Activated CD8-positive, alpha-beta T cell treated with anti-CD3 and anti-CD28 coated beads for 36 hours (primary cell): ENCODE results near the gene ELN. TPM values are rescaled to one million over a fixed set of nuclear protein-coding genes. Genes with fewer than 3 reads are reported as not detected.
A peak's percentile ranks its signal among the peaks of the same experiment; 100 is the strongest.

Experiments
- ATAC-seq: fragments of 200-7000 bp; cut with Tn5 transposase; one replicate; pipeline ENCODE4 v1.10.0; 2021; ENCODE audit warnings: mild to moderate bottlenecking, moderate library complexity
- CTCF ChIA-PET: fragments of 350-600 bp; sonication (Branson Sonifier 250); formaldehyde crosslinking; loops from one replicate; lab custom pipeline; 2021; ENCODE audit warnings: antibody characterized with exemption; lab: Charles Lee
- POLR2A ChIA-PET: fragments of 350-600 bp; sonication (Branson Sonifier 250); formaldehyde crosslinking; loops from one replicate; lab custom pipeline; 2021; ENCODE audit warnings: antibody characterized with exemption; lab: Charles Lee
- DNase-seq: peaks from one replicate; pipeline ENCODE4 v3.0.0-alpha.2; 2020
- H3K27ac Mint-ChIP-seq: one replicate; pipeline ENCODE4 v1.8.0; 2021; ENCODE audit warnings: mild to moderate bottlenecking, mixed read lengths
- H3K27me3 Mint-ChIP-seq: one replicate; pipeline ENCODE4 v1.8.0; 2021; ENCODE audit warnings: mixed read lengths
- H3K36me3 Mint-ChIP-seq: one replicate; pipeline ENCODE4 v1.8.0; 2021; ENCODE audit warnings: low read depth, mixed read lengths
- H3K4me1 Mint-ChIP-seq: one replicate; pipeline ENCODE4 v1.8.0; 2021; ENCODE audit warnings: low read depth, mixed read lengths
- H3K4me3 Mint-ChIP-seq: one replicate; pipeline ENCODE4 v1.8.0; 2021; ENCODE audit warnings: mild to moderate bottlenecking, moderate library complexity, mixed read lengths
- H3K9me3 Mint-ChIP-seq: one replicate; pipeline ENCODE4 v1.8.0; 2021; ENCODE audit warnings: mixed read lengths
- CTCF ChIP-seq: fragments of 200-600 bp; IDR thresholded peaks from one replicate; pipeline ENCODE4 v1.8.0; 2022; ENCODE audit warnings: antibody characterized with exemption, mild to moderate bottlenecking
- intact Hi-C: fragments of 100-400 bp; cut with micrococcal nuclease; formaldehyde crosslinking; loops from one replicate; pipeline ENCODE4 v1.10.0; 2022
- total RNA-seq, 2 experiments: library from RNA; stranded (reverse); gene quantifications; one replicate each; pipeline ENCODE4 v1.2.3, GENCODE V29; 2021

ELN gene
- total RNA-seq, 2 experiments from 2014 or later: not detected

- ATAC-seq (no peak), DNase-seq (no peak)
- H3K27me3 Mint-ChIP-seq: peaks cover 3% of the 10 kb centered on the region
- ChIA-PET CTCF (no interaction called here), POLR2A (no interaction called here)
- no peak overlapping the region for H3K4me3 Mint-ChIP-seq
- H3K9me3 Mint-ChIP-seq: no peaks in the 10 kb centered on the region
- no peak overlapping the region for H3K27ac Mint-ChIP-seq
- no peaks in the 10 kb centered on the region for H3K36me3 Mint-ChIP-seq
- intact Hi-C loops: no loop called here
- no peaks in the 10 kb centered on the region for H3K4me1 Mint-ChIP-seq
- TF ChIP-seq CTCF: no peak
Observed at GRCh38 chr7:74051193-74051592, 23.2 kb downstream of the ELN start.

GRCh38 chr7:74051629-74052410, 23.8 kb downstream of the ELN start:
- POLR2A ChIA-PET: no interaction called here
- CTCF ChIA-PET: no interaction called here
- H3K27me3 Mint-ChIP-seq: peaks cover 3% of the 10 kb centered on the region
- H3K4me3 Mint-ChIP-seq: no peak overlapping the region
- intact Hi-C loops: no loop called here
- H3K36me3 Mint-ChIP-seq: no peaks in the 10 kb centered on the region
- DNase-seq (peak; percentile 31), ATAC-seq (no peak)
- TF ChIP-seq CTCF: no peak
- H3K9me3 Mint-ChIP-seq: no peaks in the 10 kb centered on the region
- H3K27ac Mint-ChIP-seq: no peak overlapping the region
- H3K4me1 Mint-ChIP-seq: no peaks in the 10 kb centered on the region

- intact Hi-C loops: no loop called here
- Mint-ChIP-seq H3K4me3 (no peak overlapping the region), H3K27ac (no peak overlapping the region), H3K9me3 (no peaks in the 10 kb centered on the region), H3K4me1 (no peaks in the 10 kb centered on the region), H3K27me3 (peaks cover 3% of the 10 kb centered on the region), H3K36me3 (no peaks in the 10 kb centered on the region)
- DNase-seq (no peak), ATAC-seq (no peak)
- CTCF ChIA-PET: interaction anchor here (1.4 kb wide), 1 partner anchor 27 kb away, joined by 9 read pairs; no protein-coding TSS in a partner anchor
- TF ChIP-seq CTCF: no peak
- POLR2A ChIA-PET: no interaction called here
Observed at GRCh38 chr7:74052628-74053027, 24.7 kb downstream of the ELN start.

GRCh38 chr7:74053589-74054186, 25.7 kb downstream of the ELN start:
- POLR2A ChIA-PET: no interaction called here
- no peaks in the 10 kb centered on the region for H3K9me3 Mint-ChIP-seq

More at GRCh38 chr7:74053589-74054186, 25.7 kb downstream of the ELN start:
- no peaks in the 10 kb centered on the region for H3K36me3 Mint-ChIP-seq
- no peak overlapping the region for H3K4me3 Mint-ChIP-seq
- no peaks in the 10 kb centered on the region for H3K4me1 Mint-ChIP-seq
- H3K27ac Mint-ChIP-seq: no peak overlapping the region
- H3K27me3 Mint-ChIP-seq: peaks cover 3% of the 10 kb centered on the region
- TF ChIP-seq CTCF: no peak
- CTCF ChIA-PET: interaction anchor here (1.0 to 1.4 kb wide), 2 partner anchors 28 to 347 kb away, joined by 3 to 9 read pairs; no protein-coding TSS in a partner anchor
- ATAC-seq (no peak), DNase-seq (no peak)
- intact Hi-C loops: no loop called here
